Gastrocnemius medialis (tissue), 4 donors: ENCODE data around the gene HSPA12B. TPM values are rescaled to one million over a fixed set of nuclear protein-coding genes. Genes with fewer than 3 reads are reported as not detected.

Source experiments
- ATAC-seq, 2 donors: fragments of 150-250 bp; one replicate each; pipeline ENCODE4 v1.9.1; 2016
- DNase-seq, 2 donors: peaks; one replicate each; pipeline ENCODE4 v3.0.0-alpha.2; 2019
- H3K27ac ChIP-seq, 4 donors: fragments of 200-600 bp; sonication (generic); 1 replicate in 1 of 4; 2 replicates in 3 of 4; pipeline ENCODE4 v1.5.1; 2016 to 2018; ENCODE audit warnings: mild to moderate bottlenecking in 2 of 4, moderate library complexity in 1 of 4
- H3K27me3 ChIP-seq, 3 donors: fragments of 200-600 bp; sonication (generic) in 2 of 3; 1 replicate in 1 of 3; 2 replicates in 2 of 3; pipeline versions ENCODE4 v1.5.1 to v1.6.0; 2016 to 2019; ENCODE audit warnings: mild to moderate bottlenecking in 1 of 3, moderate library complexity in 1 of 3
- H3K36me3 ChIP-seq, 2 donors: fragments of 200-600 bp; sonication (generic) in 1 of 2; one replicate each; pipeline ENCODE4 v1.5.1; 2017 to 2018
- H3K4me1 ChIP-seq, 2 donors: fragments of 200-600 bp; sonication (generic) in 1 of 2; one replicate each; pipeline ENCODE4 v1.5.1; 2016 to 2017; ENCODE audit warnings: mild to moderate bottlenecking in 2 of 2
- H3K4me3 ChIP-seq, 4 donors: fragments of 200-600 bp; sonication (generic) in 3 of 4; 1 replicate in 1 of 4; 2 replicates in 3 of 4; pipeline ENCODE4 v1.5.1; 2016 to 2019; ENCODE audit warnings: mild to moderate bottlenecking in 2 of 4
- H3K9me3 ChIP-seq, 3 donors: fragments of 200-600 bp; sonication (generic) in 2 of 3; 1 replicate in 1 of 3; 2 replicates in 2 of 3; pipeline ENCODE4 v1.5.1; 2016 to 2019
- CTCF ChIP-seq, 5 experiments: fragments of 450-650 bp in 3 of 5; fragments of 200-600 bp in 2 of 5; sonication (generic) in 2 of 5; IDR thresholded peaks in 4 of 5; conservative IDR thresholded peaks in 1 of 5; 1 replicate in 4 of 5; 2 replicates in 1 of 5; pipeline ENCODE4 v1.5.1; 2016 to 2019; ENCODE audit warnings: antibody characterized with exemption in 5 of 5, mild to moderate bottlenecking in 3 of 5, moderate library complexity in 3 of 5
- POLR2A ChIP-seq, 2 donors: fragments of 450-650 bp; IDR thresholded peaks; one replicate each; pipeline ENCODE4 v1.6.1; 2017; ENCODE audit warnings: antibody characterized with exemption in 2 of 2, mild to moderate bottlenecking in 2 of 2, moderate library complexity in 2 of 2
- in situ Hi-C, 4 donors: fragments of 200-750 bp; cut with MboI; loops; one replicate each; pipeline versions ENCODE4 v1.15.0 to v1.8.0; 2017; ENCODE audit warnings: low sequenced_read_pairs in 4 of 4
- intact Hi-C: fragments of 100-400 bp; cut with DNase I; formaldehyde crosslinking; loops from one replicate; pipeline ENCODE4 v1.15.1; 2023; ENCODE audit warnings: low total_unique reads
- total RNA-seq, 4 donors: library from RNA; depleted of rRNA; stranded (reverse); fragments of >200 nt; gene quantifications; one replicate each; pipeline versions ENCODE4 v1.1.0 to v1.2.3, GENCODE V29; 2016

The HSPA12B gene
- total RNA-seq, 4 donors from 2014 or later: 3.7 to 8.5 (median 5.8) TPM

GRCh38 chr20:3721912-3722311, 10.6 kb upstream of the HSPA12B start:
- H3K9me3 ChIP-seq: no peaks in the 10 kb centered on the region
- no peak overlapping the region for H3K4me3 ChIP-seq
- DNase-seq (no peak), ATAC-seq (no peak)
- no peaks in the 10 kb centered on the region for H3K4me1 ChIP-seq
- H3K36me3 ChIP-seq: no peaks in the 10 kb centered on the region
- TF ChIP-seq CTCF (IDR thresholded peaks at IDR 0.05 in 4 of 5, conservative IDR thresholded peaks at IDR 0.05 in 1 of 5): no peak
- no peak for TF ChIP-seq POLR2A (IDR thresholded peaks at IDR 0.05)
- no peak overlapping the region for H3K27ac ChIP-seq
- peaks cover 0 to 7% (median 3%) of the 10 kb centered on the region in 3 donors for H3K27me3 ChIP-seq
- in situ Hi-C loops: no loop called here
- intact Hi-C loops: no loop called here

GRCh38 chr20:3723284-3723683, 9.2 kb upstream of the HSPA12B start:
- peaks cover 3 to 7% (median 4%) of the 10 kb centered on the region in 3 donors for H3K27me3 ChIP-seq
- DNase-seq (no peak), ATAC-seq (no peak)
- H3K4me1 ChIP-seq: peaks cover 0 to 7% of the 10 kb centered on the region in 2 donors
- intact Hi-C loops (no loop called here), in situ Hi-C loops (no loop called here)
- H3K9me3 ChIP-seq: no peaks in the 10 kb centered on the region
- no peak overlapping the region for H3K4me3 ChIP-seq
- H3K27ac ChIP-seq: no peak overlapping the region
- no peaks in the 10 kb centered on the region for H3K36me3 ChIP-seq
- TF ChIP-seq CTCF (IDR thresholded peaks at IDR 0.05 in 4 of 5, conservative IDR thresholded peaks at IDR 0.05 in 1 of 5) (no peak), POLR2A (IDR thresholded peaks at IDR 0.05) (no peak)

- no peaks in the 10 kb centered on the region for H3K36me3 ChIP-seq
- intact Hi-C loops (no loop called here), in situ Hi-C loops (no loop called here)
- H3K4me1 ChIP-seq: peaks cover 0 to 7% of the 10 kb centered on the region in 2 donors
- H3K9me3 ChIP-seq: no peaks in the 10 kb centered on the region
- no peak overlapping the region for H3K4me3 ChIP-seq
- no peak for TF ChIP-seq CTCF (IDR thresholded peaks at IDR 0.05 in 4 of 5, conservative IDR thresholded peaks at IDR 0.05 in 1 of 5)
- no peak for TF ChIP-seq POLR2A (IDR thresholded peaks at IDR 0.05)
- DNase-seq (no peak), ATAC-seq (no peak)
- no peak overlapping the region for H3K27ac ChIP-seq
- peaks cover 3 to 7% (median 4%) of the 10 kb centered on the region in 3 donors for H3K27me3 ChIP-seq
Measured at GRCh38 chr20:3724356-3724755, 8.1 kb upstream of the HSPA12B start.

- ATAC-seq: peak in 1 of 2 donors; percentile 41
- no peak for TF ChIP-seq CTCF (IDR thresholded peaks at IDR 0.05 in 4 of 5, conservative IDR thresholded peaks at IDR 0.05 in 1 of 5)
- TF ChIP-seq POLR2A (IDR thresholded peaks at IDR 0.05): no peak
- H3K27ac ChIP-seq: peak overlapping the region; percentile 29 to 56 (median 38)
- peaks cover 0 to 7% of the 10 kb centered on the region in 2 donors for H3K4me1 ChIP-seq
- no peaks in the 10 kb centered on the region for H3K9me3 ChIP-seq
- H3K36me3 ChIP-seq: no peaks in the 10 kb centered on the region
- intact Hi-C loops: no loop called here
- peaks cover 5 to 8% (median 7%) of the 10 kb centered on the region in 3 donors for H3K27me3 ChIP-seq
- in situ Hi-C loops: no loop called here
- DNase-seq: no peak
- H3K4me3 ChIP-seq: no peak overlapping the region
Measured at GRCh38 chr20:3727401-3728021, 5.0 kb upstream of the HSPA12B start.

- TF ChIP-seq POLR2A (IDR thresholded peaks at IDR 0.05): no peak
- no peaks in the 10 kb centered on the region for H3K9me3 ChIP-seq
- ATAC-seq: no peak
- H3K4me3 ChIP-seq: no peak overlapping the region
- H3K27me3 ChIP-seq: peaks cover 5 to 8% (median 7%) of the 10 kb centered on the region in 3 donors
- intact Hi-C loops: no loop called here
- no peaks in the 10 kb centered on the region for H3K36me3 ChIP-seq
- DNase-seq: no peak
- in situ Hi-C loops: no loop called here
- peak overlapping the region in 2 of 4 donors; percentile 25 to 56 for H3K27ac ChIP-seq
- H3K4me1 ChIP-seq: peaks cover 0 to 7% of the 10 kb centered on the region in 2 donors
Measured at GRCh38 chr20:3728354-3728753, 4.1 kb upstream of the HSPA12B start.
